ENCODE results near the gene TSPAN9.

The TSPAN9 gene

DNA sequence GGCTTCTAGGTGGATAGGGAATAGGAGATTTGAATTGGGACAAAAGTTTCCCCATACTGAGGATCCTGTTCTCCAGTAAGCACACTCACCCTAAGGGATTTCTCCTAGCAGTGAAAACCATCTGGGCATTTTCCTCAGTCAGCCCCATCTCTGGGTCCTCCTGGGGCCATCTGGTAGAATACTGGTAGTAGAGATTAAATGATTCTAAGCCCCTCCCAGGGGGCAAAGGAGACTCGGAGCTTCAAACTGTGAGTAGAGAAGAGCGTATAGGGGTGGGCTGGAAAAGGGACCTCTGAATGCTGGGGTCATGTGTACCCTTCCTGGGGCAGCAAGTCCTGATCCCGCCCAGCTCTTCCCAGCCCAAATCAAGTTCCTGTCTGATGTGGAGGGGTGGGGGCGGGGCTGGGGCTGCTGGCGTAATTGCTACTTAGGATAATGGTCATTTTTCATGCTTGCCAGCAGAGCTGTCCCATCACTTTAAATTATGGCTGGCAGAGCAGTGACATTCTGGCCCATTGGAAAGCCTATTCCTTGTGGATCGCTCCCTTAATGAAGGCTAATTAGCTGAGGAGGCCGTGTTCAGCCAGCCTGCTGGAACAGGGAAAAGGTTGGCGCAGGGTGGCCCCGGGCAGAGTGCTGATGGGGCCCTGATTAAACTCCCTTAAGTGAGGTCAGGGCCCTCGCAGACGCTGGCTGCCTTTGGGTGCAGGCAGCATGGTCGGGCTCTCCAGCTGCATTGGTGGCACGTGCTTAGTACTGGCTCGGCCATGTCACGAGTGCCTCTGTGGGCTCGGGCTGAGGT, 127.8 kb downstream of the TSPAN9 start:
- H3K9me3 Mint-ChIP-seq = no peaks in the 10 kb centered on the region
- peaks cover 51% of the 10 kb centered on the region for H3K4me1 Mint-ChIP-seq
- H3K4me3 Mint-ChIP-seq = peak overlapping the region; percentile 18 to 49 (median 21)
- H3K27me3 Mint-ChIP-seq (ENCODE audit: low read depth) = peaks cover 17% of the 10 kb centered on the region
- H3K36me3 Mint-ChIP-seq (ENCODE audit: low read depth) = peaks cover 6% of the 10 kb centered on the region
- no peak overlapping the region for H3K27ac Mint-ChIP-seq
- TF ChIP-seq, protein P1, sequence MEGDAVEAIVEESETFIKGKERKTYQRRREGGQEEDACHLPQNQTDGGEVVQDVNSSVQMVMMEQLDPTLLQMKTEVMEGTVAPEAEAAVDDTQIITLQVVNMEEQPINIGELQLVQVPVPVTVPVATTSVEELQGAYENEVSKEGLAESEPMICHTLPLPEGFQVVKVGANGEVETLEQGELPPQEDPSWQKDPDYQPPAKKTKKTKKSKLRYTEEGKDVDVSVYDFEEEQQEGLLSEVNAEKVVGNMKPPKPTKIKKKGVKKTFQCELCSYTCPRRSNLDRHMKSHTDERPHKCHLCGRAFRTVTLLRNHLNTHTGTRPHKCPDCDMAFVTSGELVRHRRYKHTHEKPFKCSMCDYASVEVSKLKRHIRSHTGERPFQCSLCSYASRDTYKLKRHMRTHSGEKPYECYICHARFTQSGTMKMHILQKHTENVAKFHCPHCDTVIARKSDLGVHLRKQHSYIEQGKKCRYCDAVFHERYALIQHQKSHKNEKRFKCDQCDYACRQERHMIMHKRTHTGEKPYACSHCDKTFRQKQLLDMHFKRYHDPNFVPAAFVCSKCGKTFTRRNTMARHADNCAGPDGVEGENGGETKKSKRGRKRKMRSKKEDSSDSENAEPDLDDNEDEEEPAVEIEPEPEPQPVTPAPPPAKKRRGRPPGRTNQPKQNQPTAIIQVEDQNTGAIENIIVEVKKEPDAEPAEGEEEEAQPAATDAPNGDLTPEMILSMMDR (IDR thresholded peaks at IDR 0.05; ENCODE audit: unreplicated experiment in 3 of 3) = no peak

- Mint-ChIP-seq H3K4me1 (peaks cover 51% of the 10 kb centered on the region), H3K9me3 (no peaks in the 10 kb centered on the region), H3K4me3 (no peak overlapping the region), H3K36me3 (ENCODE audit: low read depth) (peaks cover 6% of the 10 kb centered on the region), H3K27ac (no peak overlapping the region), H3K27me3 (ENCODE audit: low read depth) (peaks cover 16% of the 10 kb centered on the region)
- TF ChIP-seq, protein P1 (IDR thresholded peaks at IDR 0.05; ENCODE audit: unreplicated experiment in 3 of 3) = no peak
Measured at GRCh38 chr12:3205742-3206519, 128.8 kb downstream of the TSPAN9 start.

DNA sequence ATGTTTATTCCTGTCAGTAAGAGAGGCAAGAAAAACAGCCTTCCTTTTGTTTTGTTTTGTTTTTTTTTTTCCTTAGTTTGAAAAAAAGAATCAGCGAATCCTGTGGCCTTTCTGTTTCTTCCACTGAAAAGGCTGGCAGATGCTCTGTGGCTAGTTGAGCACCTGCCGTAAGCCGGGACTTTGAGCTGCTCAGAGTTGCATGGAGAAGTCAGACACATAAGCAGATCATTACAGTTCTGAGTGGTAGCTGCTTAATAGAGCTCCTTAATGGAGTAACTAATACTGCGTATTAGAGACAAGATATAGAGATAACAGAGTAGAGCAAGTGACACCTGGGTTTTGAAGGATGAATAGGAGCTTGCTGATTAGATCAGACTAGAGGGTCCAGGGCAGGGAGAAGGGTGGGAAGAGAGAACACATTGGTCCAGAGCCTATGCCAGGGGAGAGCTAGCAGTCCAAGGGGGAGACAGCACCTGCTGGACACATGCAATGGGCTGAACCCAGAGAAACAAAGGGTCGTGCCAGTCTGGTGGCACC, 129.4 kb downstream of the TSPAN9 start:
- Mint-ChIP-seq H3K27me3 (ENCODE audit: low read depth) (peaks cover 10% of the 10 kb centered on the region), H3K9me3 (no peaks in the 10 kb centered on the region), H3K36me3 (ENCODE audit: low read depth) (peaks cover 6% of the 10 kb centered on the region), H3K4me3 (peak overlapping the region in 1 of 3 experiments; percentile 12), H3K4me1 (peaks cover 46% of the 10 kb centered on the region), H3K27ac (no peak overlapping the region)
- TF ChIP-seq, protein P1 (IDR thresholded peaks at IDR 0.05; ENCODE audit: unreplicated experiment in 3 of 3) = no peak

DNA sequence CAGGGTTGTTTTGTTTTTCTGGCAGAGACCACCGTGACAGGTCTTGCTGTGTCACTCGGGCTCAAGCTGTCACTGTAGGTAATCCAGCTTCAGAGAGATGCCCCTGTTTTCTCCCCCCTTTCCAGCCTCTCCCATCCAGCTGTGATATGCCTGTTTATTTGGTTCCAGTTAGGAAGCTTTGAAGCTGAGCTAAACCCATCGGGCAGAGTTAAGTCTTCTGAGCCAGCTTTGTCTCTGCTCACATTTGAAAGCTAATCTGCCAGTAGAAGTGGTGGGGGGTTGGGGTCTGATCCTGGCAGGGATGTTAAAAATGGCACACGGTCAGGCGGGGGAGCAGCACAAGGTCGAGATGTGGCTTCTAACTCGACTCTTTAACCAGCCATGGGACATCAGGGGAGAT, 130.0 kb downstream of the TSPAN9 start:
- H3K4me1 Mint-ChIP-seq = peaks cover 46% of the 10 kb centered on the region
- H3K27ac Mint-ChIP-seq = no peak overlapping the region
- H3K27me3 Mint-ChIP-seq (ENCODE audit: low read depth) = peaks cover 10% of the 10 kb centered on the region
- TF ChIP-seq, protein P1 (IDR thresholded peaks at IDR 0.05; ENCODE audit: unreplicated experiment in 3 of 3) = no peak
- no peak overlapping the region for H3K4me3 Mint-ChIP-seq
- H3K9me3 Mint-ChIP-seq = no peaks in the 10 kb centered on the region
- H3K36me3 Mint-ChIP-seq (ENCODE audit: low read depth) = peaks cover 6% of the 10 kb centered on the region

DNA sequence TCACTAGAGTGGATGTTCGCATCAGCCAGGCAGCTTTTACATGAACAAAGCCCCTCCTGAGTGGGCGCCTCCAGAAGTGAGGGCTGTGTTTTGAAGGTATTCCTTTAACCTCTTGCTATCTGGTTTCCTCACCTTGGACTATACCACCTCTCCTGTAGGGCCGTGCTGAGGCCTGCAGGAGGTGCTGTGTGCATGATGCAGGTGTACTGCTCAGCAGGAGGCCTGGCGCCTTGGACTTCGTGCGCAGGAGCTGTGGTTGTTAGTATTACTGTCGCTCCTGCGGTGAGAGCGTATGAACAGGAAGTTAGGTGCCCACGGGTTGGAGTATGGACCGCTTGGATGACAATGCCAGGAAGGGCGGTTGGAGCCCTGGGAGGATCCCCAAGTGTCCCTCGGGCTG, 130.7 kb downstream of the TSPAN9 start:
- Mint-ChIP-seq H3K4me3 (no peak overlapping the region), H3K27ac (no peak overlapping the region), H3K36me3 (ENCODE audit: low read depth) (peaks cover 11% of the 10 kb centered on the region), H3K9me3 (no peaks in the 10 kb centered on the region), H3K4me1 (peaks cover 48% of the 10 kb centered on the region), H3K27me3 (ENCODE audit: low read depth) (peaks cover 6% of the 10 kb centered on the region)
- TF ChIP-seq, protein P1 (IDR thresholded peaks at IDR 0.05; ENCODE audit: unreplicated experiment in 3 of 3) = no peak
